HepG2 (cell line): ENCODE data around the gene GTF3C5.

Experiments used
- CTCF ChIP-seq: sonication (generic); formaldehyde crosslinking; IDR thresholded peaks from 2 replicates; pipeline ENCODE4 v1.5.0; 2020; ENCODE audit warnings: mild to moderate bottlenecking, missing genetic modification reagents, moderate library complexity
- NBN ChIP-seq: fragments of 450-650 bp; conservative IDR thresholded peaks from 2 replicates; pipeline ENCODE4 v1.6.1; 2017
- NR2F2 ChIP-seq: IDR thresholded peaks from 2 replicates; pipeline ENCODE4 v1.6.1; 2012; ENCODE audit warnings: low read depth, inconsistent platforms, borderline replicate concordance
- PHF20 ChIP-seq: sonication (generic); formaldehyde crosslinking; IDR thresholded peaks from 2 replicates; pipeline ENCODE4 v1.5.0; 2020; ENCODE audit warnings: mild to moderate bottlenecking, missing genetic modification reagents
- SMAD1 ChIP-seq: sonication (generic); formaldehyde crosslinking; IDR thresholded peaks from 2 replicates; pipeline ENCODE4 v1.4.0; 2020; ENCODE audit warnings: missing genetic modification reagents, low read depth, mild to moderate bottlenecking, borderline replicate concordance
- ZNF639 ChIP-seq: conservative IDR thresholded peaks from 2 replicates; pipeline ENCODE4 v1.6.1; 2018; ENCODE audit warnings: missing genetic modification reagents
- TF ChIP-seq, protein P1 (sequence below): fragments of 450-650 bp; IDR thresholded peaks from 2 replicates; pipeline ENCODE4 v1.6.1; 2016

DNA sequence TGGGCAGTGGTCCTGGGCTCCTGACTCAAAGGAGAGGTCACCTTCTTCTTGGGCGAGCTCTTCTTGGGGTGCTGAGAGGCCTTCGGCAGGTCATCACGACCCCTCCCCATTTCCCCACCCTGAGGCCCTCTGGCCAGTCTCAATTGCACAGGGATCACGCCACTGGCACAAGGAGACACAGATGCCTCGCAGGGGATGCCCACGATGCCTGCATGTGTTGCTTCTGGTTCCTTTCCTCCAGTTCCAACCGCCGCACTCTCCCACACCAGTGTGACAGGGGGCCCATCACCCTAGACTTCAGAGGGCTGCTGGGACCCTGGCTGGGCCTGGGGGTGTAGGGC is 32.3 kb downstream of the GTF3C5 start:
- TF ChIP-seq NR2F2 (no peak), PHF20 (CRISPR knock-in tag) (no peak), SMAD1 (CRISPR knock-in tag) (no peak), ZNF639 (CRISPR knock-in tag) (no peak), CTCF (CRISPR knock-in tag) (no peak), NBN (no peak)
- TF ChIP-seq, protein P1, sequence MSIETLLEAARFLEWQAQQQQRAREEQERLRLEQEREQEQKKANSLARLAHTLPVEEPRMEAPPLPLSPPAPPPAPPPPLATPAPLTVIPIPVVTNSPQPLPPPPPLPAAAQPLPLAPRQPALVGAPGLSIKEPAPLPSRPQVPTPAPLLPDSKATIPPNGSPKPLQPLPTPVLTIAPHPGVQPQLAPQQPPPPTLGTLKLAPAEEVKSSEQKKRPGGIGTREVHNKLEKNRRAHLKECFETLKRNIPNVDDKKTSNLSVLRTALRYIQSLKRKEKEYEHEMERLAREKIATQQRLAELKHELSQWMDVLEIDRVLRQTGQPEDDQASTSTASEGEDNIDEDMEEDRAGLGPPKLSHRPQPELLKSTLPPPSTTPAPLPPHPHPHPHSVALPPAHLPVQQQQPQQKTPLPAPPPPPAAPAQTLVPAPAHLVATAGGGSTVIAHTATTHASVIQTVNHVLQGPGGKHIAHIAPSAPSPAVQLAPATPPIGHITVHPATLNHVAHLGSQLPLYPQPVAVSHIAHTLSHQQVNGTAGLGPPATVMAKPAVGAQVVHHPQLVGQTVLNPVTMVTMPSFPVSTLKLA, result no peak
